Pulmonary artery endothelial cell (primary cell): ENCODE results near the gene PARD3. TPM values are rescaled to one million over a fixed set of nuclear protein-coding genes. Genes with fewer than 3 reads are reported as not detected.
"Not testable (repeated sequence)": the region's sequence is repeated elsewhere in the genome, so short reads cannot be mapped to it uniquely, and the experiment has no call there.

Experiments
- DNase-seq: peaks from one replicate; pipeline ENCODE4 v3.0.0-alpha.2; 2011; ENCODE audit warnings: low read depth, low spot score
- total RNA-seq: library from RNA; depleted of rRNA; stranded (reverse); fragments of >200 nt; gene quantifications from 2 replicates; pipeline ENCODE4 v1.2.3, GENCODE V29; 2014

Gene PARD3
- total RNA-seq, 1 donor from 2014 or later: 34.8 TPM

- no peak for DNase-seq
Measured at GRCh38 chr10:34798654-34799053, 16.4 kb downstream of the PARD3 start.

GRCh38 chr10:34797155-34797554 lies 17.9 kb downstream of the PARD3 start:
- no peak for DNase-seq

- no peak for DNase-seq
Measured at GRCh38 chr10:34796133-34796532, 19.0 kb downstream of the PARD3 start.

GRCh38 chr10:34795334-34795733 lies 19.8 kb downstream of the PARD3 start:
- no peak for DNase-seq

- no peak for DNase-seq
Measured at GRCh38 chr10:34794835-34795234, 20.3 kb downstream of the PARD3 start.

- not testable (repeated sequence) for DNase-seq
Measured at GRCh38 chr10:34793581-34793980, 21.5 kb downstream of the PARD3 start.

GRCh38 chr10:34792881-34793280 lies 22.2 kb downstream of the PARD3 start:
- no peak for DNase-seq

GRCh38 chr10:34791947-34792346 lies 23.1 kb downstream of the PARD3 start:
- no peak for DNase-seq

GRCh38 chr10:34791228-34791627 lies 23.9 kb downstream of the PARD3 start:
- no peak for DNase-seq

- DNase-seq: no peak
Measured at GRCh38 chr10:34789966-34790506, 25.1 kb downstream of the PARD3 start.

- no peak for DNase-seq
Measured at GRCh38 chr10:34786464-34786863, 28.6 kb downstream of the PARD3 start.

- DNase-seq: no peak
Measured at GRCh38 chr10:34781711-34782110, 33.4 kb downstream of the PARD3 start.

GRCh38 chr10:34780818-34781380 lies 34.2 kb downstream of the PARD3 start:
- DNase-seq: no peak

- DNase-seq: no peak
Measured at GRCh38 chr10:34778237-34778636, 36.9 kb downstream of the PARD3 start.

GRCh38 chr10:34776090-34776690 lies 38.9 kb downstream of the PARD3 start:
- DNase-seq: no peak

- DNase-seq: no peak
Measured at GRCh38 chr10:34775044-34775637, 40.0 kb downstream of the PARD3 start.

- no peak for DNase-seq
Measured at GRCh38 chr10:34773636-34774630, 41.2 kb downstream of the PARD3 start.

- no peak for DNase-seq
Measured at GRCh38 chr10:34771525-34771924, 43.6 kb downstream of the PARD3 start.

GRCh38 chr10:34771106-34771505 lies 44.0 kb downstream of the PARD3 start:
- DNase-seq: no peak

- no peak for DNase-seq
Measured at GRCh38 chr10:34769899-34770298, 45.2 kb downstream of the PARD3 start.

GRCh38 chr10:34768972-34769330 lies 46.1 kb downstream of the PARD3 start:
- DNase-seq: no peak
